Raji (cell line): Measurements from ENCODE around the gene UGT1A5.

Experiments
- POLR2A ChIP-seq: IDR thresholded peaks from 2 replicates; pipeline ENCODE4 v1.6.1; 2011; ENCODE audit warnings: low read depth, low read length, control low read depth; ENCODE audit not compliant: insufficient read depth

The UGT1A5 gene

DNA sequence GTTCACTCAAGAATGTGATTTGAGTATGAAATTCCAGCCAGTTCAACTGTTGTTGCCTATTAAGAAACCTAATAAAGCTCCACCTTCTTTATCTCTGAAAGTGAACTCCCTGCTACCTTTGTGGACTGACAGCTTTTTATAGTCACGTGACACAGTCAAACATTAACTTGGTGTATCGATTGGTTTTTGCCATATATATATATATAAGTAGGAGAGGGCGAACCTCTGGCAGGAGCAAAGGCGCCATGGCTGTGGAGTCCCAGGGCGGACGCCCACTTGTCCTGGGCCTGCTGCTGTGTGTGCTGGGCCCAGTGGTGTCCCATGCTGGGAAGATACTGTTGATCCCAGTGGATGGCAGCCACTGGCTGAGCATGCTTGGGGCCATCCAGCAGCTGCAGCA, 47.3 kb downstream of the UGT1A5 start, which contains the start of gene UGT1A1:
Gene UGT1A1 (plus strand): TSS at position 228 of the 400 bp plus-strand sequence. CDS start 18 bp downstream, at position 246.
- no peak for TF ChIP-seq POLR2A

DNA sequence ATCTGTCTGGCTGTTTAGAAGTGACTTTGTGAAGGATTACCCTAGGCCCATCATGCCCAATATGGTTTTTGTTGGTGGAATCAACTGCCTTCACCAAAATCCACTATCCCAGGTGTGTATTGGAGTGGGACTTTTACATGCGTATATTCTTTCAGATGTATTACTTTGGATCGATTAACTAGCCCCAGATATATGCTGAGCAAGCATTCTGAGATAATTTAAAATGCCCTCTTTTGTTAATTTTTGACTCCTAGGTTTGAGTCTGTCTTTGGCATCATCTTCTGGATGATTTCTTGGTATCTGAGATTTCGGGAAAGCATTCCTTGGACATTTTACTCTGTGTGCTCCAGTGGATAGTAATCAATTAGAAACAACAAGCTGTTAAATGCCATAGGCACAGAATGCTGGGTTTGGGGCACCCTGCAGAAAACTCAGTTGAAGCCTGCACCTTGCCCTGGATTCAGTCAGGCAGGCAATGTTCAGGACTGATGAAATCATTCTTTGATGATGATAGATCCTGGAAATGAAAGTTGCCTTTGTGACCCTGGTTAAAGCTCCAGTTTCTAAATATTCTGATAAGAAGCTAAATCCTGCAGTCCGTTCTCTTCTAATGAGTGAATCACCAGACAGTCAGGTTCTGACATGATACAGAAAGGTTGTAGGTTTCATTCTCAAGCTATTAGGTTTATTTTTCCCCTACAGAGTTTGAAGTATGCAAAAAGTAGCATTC, 48.5 kb downstream of the UGT1A5 start:
- TF ChIP-seq POLR2A: no peak

DNA sequence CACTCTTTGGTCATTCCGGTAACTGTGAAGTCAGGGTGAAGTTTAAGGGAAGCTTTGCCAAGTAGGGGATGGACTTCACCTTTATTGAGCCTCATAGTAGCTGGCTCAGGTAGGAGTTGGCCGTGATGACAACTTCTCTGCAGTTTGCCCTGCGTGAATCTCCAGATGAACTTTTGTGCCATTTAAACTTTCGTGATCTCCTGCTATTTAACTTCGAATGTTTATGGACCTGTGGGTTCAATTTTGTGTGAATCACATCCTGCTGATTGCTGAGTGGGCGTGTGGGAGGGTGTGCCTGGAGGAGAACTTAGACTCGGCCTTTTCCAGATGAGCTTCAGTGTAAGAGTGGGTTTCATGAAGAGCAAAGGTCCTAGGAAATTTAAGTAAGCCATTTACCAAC, 51.6 kb downstream of the UGT1A5 start:
- TF ChIP-seq POLR2A: no peak

DNA sequence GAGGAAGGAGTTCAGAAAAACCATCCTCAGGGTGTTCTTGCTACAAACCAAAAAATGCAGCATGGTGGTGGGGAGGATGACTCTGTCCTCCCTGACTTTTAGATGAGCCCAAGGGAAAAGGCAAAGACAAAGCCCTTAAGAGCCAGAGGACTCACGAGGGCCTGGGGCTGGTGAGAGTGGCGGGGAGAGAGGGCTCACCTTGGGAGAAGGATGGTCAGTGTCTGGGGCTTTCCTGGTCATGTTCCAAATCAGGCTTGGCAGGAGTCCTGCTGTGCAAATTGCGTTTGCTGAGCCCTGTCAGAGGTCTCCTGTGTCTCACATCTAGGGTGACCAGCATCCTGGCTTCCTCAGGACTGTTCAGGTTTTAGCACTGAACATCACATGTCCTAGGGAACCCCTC, 52.1 kb downstream of the UGT1A5 start:
- TF ChIP-seq POLR2A: no peak

DNA sequence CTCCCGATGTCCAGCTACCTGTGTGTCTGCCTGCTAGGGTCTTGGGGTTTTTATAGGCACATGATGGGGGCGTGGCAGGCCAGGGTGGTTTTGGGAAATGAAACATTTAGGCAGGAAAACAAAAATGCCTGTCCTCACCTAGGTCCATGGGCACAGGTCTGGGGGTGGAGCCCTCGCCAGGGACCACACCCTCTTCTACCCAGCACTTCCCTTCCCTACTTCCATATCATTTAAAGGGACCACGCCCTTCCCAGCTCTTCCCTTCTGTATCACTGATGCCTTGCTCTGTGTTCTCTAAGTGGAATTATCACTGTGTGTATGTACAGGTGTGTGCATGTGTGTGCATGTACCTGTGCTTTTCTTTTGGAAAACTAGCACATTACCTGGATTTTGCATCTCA, 53.7 kb downstream of the UGT1A5 start:
- TF ChIP-seq POLR2A: no peak

DNA sequence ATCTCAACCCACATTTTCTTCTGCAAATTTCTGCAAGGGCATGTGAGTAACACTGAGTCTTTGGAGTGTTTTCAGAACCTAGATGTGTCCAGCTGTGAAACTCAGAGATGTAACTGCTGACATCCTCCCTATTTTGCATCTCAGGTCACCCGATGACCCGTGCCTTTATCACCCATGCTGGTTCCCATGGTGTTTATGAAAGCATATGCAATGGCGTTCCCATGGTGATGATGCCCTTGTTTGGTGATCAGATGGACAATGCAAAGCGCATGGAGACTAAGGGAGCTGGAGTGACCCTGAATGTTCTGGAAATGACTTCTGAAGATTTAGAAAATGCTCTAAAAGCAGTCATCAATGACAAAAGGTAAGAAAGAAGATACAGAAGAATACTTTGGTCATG, 55.4 kb downstream of the UGT1A5 start:
- TF ChIP-seq POLR2A: no peak

DNA sequence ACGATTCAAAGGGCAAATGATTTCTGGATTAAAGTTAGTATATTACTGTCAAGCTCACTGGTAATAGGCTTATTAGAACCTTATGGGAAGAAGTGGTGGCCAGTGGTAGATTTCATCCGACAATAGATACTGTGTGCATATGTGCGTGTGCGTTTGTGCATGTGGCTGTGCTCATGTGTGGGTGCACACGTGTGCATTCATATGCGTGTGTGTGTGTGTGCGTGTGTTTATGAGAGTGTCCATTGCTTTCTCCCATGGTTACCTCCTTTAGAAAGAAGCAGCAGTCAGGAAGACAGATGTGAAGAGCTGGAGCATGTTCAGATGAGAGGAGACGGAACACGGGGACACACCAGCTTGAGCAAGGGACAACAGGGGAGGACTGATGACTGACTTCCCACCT, 56.6 kb downstream of the UGT1A5 start:
- no peak for TF ChIP-seq POLR2A

DNA sequence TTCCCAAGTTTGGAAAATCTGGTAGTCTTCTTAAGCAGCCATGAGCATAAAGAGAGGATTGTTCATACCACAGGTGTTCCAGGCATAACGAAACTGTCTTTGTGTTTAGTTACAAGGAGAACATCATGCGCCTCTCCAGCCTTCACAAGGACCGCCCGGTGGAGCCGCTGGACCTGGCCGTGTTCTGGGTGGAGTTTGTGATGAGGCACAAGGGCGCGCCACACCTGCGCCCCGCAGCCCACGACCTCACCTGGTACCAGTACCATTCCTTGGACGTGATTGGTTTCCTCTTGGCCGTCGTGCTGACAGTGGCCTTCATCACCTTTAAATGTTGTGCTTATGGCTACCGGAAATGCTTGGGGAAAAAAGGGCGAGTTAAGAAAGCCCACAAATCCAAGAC, 59.4 kb downstream of the UGT1A5 start:
- TF ChIP-seq POLR2A: no peak

DNA sequence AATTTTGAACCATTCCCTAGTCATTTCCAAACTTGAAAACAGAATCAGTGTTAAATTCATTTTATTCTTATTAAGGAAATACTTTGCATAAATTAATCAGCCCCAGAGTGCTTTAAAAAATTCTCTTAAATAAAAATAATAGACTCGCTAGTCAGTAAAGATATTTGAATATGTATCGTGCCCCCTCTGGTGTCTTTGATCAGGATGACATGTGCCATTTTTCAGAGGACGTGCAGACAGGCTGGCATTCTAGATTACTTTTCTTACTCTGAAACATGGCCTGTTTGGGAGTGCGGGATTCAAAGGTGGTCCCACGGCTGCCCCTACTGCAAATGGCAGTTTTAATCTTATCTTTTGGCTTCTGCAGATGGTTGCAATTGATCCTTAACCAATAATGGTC, 59.9 kb downstream of the UGT1A5 start:
- no peak for TF ChIP-seq POLR2A

DNA sequence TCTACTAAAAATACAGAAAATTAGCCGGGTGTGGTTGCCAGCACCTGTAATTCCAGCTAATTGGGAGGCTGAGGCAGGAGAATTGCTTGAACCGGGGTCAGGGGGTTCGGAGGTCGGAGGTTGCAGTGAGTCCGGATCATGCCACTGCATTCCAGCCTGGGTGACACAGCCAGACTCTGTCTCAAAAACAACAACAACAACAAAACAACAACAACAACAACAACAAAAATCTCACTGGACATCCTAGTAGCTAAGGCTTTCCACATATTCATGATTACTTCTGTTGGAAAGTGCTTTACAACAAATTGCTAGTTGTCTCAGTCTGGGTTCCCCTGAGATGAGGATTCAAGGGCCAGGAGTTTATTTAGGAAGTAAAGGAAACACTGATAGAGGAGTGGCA, 61.1 kb downstream of the UGT1A5 start:
- TF ChIP-seq POLR2A: no peak

DNA sequence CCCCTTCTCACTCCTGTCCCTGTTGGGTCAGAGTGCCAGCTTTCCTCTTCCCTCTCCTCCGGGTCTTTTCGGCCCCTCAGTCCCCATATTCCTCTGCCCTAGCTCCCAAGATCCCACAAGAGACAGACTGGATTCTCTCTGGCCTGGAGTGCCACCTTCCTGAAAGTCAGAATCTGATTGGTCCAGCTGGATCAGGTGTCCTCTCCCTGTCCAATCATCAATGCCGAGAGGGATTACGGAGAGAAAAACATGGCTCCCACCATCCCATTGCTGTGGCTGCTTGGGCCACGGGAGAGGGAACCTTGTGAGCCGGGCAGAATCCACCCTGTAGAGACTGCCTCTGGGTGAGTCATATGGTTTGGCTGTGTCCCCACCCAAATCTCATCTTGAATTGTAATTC, 62.7 kb downstream of the UGT1A5 start:
- TF ChIP-seq POLR2A: no peak

DNA sequence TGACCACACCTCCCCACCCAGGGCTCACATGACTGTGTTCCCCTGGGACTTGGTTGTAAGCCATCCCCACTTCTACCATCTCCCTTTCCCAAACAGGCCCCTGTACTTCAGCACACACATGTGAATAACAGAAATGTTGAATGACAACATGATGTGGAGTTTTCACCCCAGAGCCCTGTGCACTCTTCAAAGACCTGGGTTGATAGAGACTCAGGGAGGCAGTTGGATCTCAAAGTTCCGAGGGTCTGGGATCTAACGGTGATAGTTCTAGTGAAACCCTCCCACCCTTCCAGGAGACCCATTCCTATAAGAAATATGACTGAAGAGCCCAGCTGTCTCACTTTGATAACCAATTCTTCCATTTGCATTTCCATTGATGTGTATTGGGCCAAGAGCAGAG, 65.3 kb downstream of the UGT1A5 start, which contains the start of gene MROH2A:
Gene MROH2A (plus strand): TSS at position 301 of the 400 bp plus-strand sequence. CDS start 1,029 bp downstream, outside the sequence.
- TF ChIP-seq POLR2A: no peak

DNA sequence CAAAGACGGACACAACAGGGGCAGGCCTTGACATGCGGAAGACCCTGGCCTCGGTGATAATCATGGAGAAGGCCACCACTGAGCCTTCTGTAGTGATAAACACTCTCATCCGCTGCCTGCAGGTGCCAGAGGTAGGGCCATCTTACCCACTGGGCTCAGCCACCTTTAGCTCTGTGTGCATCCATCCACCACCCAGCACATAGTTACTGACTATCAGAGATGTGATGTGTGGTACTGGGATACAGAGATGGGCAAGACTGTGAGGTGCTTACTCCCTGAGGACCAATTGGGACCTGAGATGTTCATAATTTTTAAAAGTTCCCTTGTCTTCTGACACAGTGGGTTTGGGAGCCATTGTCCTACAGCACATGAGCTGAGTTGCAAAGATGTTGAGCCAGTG, 67.0 kb downstream of the UGT1A5 start:
- no peak for TF ChIP-seq POLR2A

DNA sequence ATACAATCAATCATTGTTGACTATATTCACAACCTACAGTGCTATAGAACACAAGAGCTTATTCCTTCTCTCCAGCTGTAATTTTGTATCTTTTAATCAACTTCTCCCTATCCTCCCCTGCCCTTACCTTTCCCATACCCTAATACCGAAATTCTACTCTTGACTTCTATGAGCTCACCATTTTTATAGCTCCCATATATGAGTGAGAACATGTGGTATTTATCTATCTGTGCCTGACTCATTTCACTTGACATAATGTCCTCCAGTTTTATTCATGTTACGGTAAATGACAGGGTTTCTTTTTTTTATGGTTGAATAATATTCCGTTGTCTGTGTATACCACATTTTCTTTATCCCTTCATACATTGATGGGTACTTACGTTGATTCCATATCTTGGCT, 68.1 kb downstream of the UGT1A5 start:
- TF ChIP-seq POLR2A: no peak

DNA sequence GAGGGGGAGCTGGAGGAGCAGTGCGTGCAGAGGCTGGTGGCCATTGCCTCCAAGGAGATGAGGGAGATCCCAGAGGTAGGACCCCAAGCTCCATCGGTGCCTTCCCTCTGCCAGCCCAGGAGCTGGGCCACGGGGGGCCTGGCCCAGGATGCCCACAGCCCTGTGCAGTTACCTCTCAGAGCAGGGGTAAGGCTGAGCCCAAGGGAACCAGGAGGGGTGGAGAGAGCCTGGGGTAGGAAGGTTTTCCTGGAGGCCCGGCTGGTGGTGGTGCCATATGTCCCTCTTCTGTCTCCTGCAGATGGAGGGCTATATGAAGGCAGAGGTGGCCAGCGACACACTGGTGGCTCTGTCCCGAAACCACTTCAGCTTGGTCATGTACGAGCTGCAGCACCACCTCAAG, 76.8 kb downstream of the UGT1A5 start:
- TF ChIP-seq POLR2A: no peak

DNA sequence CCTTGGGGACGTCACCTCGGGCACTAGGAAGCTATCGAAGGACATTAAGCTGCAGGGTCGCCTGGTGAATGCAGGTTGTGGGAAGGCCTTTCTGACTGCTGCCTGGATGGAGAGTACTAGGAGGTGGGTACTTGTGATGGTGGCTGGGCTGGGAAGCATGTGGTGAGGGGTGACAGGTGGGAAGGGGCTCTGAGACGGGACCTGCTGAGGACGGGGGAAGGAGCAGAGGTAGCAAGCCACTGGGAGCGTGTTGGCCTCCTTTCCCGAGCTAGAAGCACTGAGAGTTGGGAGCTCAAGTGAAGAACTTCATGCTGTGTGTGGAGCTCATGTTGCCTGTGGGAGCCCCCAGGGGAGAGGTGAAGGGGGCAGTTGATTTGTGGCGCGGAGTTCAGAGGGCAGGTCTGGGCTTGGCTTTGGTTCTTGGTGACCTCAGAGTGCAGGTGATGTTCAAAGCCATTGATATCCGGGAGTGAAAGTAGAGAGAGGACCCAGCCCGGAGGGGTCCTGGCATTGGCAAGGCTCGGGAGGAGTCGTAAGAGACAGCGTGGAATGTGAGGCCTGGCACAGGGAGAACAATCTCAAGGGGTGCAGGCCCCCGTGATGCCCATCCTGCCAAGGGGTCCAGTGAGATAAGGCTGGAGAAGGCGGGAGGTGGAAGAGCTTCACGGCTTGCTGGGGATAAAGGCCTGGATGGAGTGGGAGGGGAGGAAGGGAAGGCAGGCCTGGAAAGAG, 78.6 kb downstream of the UGT1A5 start:
- no peak for TF ChIP-seq POLR2A
